NB4 (cell line): ENCODE results near the gene DGKD.

Experiments used
- TF ChIP-seq, protein P1 (sequence below): IDR thresholded peaks from one replicate; pipeline ENCODE4 v1.5.1; 2012; ENCODE audit warnings: low read depth, low read length
- TF ChIP-seq, protein P2 (sequence below): IDR thresholded peaks from 2 replicates; pipeline ENCODE4 v1.6.1; 2011; ENCODE audit warnings: low read depth, low read length

DNA sequence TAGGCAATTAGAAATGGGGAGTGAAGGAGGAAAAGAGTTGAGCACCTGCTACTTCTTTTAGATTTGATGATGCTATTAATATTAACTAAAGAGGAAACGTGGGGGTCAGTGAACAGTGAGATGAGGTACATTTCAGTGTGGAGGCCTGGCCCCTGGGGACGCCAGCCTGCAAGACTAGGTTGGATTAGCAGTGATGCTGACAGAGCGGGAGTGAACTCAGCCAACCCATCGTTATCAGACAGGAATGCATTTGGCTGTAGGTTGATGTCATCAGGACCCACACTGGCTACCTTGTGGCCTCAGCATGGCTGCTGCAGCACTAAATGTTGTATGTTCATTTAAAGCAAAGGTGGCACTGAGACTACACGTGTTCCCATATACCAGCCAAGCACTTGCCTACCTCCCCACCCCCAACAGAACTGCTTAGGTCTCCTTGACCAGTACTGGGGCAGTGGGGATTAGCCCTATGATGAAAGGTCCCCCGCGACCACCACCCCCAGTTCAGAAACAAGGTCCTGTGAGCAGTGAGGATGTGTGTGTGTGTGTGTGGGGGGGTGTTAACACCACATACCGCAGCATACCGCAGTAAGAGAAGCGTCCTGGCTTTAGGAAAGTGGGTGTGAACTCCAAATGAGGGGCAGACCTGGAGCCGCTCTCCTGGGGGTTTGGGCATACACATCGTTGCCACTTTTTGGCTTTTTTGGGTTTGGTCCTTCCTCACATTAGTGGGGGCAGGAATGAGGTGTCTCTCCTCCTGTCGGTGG is 26.0 kb downstream of the DGKD start:
- TF ChIP-seq, protein P1, sequence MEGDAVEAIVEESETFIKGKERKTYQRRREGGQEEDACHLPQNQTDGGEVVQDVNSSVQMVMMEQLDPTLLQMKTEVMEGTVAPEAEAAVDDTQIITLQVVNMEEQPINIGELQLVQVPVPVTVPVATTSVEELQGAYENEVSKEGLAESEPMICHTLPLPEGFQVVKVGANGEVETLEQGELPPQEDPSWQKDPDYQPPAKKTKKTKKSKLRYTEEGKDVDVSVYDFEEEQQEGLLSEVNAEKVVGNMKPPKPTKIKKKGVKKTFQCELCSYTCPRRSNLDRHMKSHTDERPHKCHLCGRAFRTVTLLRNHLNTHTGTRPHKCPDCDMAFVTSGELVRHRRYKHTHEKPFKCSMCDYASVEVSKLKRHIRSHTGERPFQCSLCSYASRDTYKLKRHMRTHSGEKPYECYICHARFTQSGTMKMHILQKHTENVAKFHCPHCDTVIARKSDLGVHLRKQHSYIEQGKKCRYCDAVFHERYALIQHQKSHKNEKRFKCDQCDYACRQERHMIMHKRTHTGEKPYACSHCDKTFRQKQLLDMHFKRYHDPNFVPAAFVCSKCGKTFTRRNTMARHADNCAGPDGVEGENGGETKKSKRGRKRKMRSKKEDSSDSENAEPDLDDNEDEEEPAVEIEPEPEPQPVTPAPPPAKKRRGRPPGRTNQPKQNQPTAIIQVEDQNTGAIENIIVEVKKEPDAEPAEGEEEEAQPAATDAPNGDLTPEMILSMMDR, result no peak
- TF ChIP-seq, protein P2, sequence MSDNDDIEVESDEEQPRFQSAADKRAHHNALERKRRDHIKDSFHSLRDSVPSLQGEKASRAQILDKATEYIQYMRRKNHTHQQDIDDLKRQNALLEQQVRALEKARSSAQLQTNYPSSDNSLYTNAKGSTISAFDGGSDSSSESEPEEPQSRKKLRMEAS, result no peak
